Mucosa of stomach (tissue), 1 donor: Measurements from ENCODE around the gene ZFPM1.
"Not testable (repeated sequence)": the region's sequence is repeated elsewhere in the genome, so short reads cannot be mapped to it uniquely, and the experiment has no call there.

Experiments used
- H3K27me3 ChIP-seq: one replicate; pipeline ENCODE4 v1.7.0; 2013; ENCODE audit warnings: mild to moderate bottlenecking, low read length; ENCODE audit not compliant: control insufficient read depth, insufficient read depth
- H3K36me3 ChIP-seq: one replicate; pipeline ENCODE4 v1.7.0; 2013; ENCODE audit warnings: low read length; ENCODE audit not compliant: control insufficient read depth, insufficient read depth
- H3K4me1 ChIP-seq: one replicate; pipeline ENCODE4 v1.7.0; 2013; ENCODE audit warnings: mild to moderate bottlenecking, low read length; ENCODE audit not compliant: control insufficient read depth, insufficient read depth
- H3K4me3 ChIP-seq: one replicate; pipeline ENCODE4 v1.7.0; 2013; ENCODE audit warnings: low read length
- H3K9ac ChIP-seq: one replicate; pipeline ENCODE4 v1.7.0; 2013; ENCODE audit warnings: mild to moderate bottlenecking, low read length, moderate library complexity
- H3K9me3 ChIP-seq: one replicate; pipeline ENCODE4 v1.7.0; 2013; ENCODE audit warnings: mild to moderate bottlenecking, low read length, moderate library complexity; ENCODE audit not compliant: control insufficient read depth
- donor health status: Pancreatic carcinoma.

The ZFPM1 gene

GRCh38 chr16:88514526-88515232 lies 61.6 kb downstream of the ZFPM1 start:
- H3K4me1 ChIP-seq, result peaks cover 63% of the 10 kb centered on the region
- no peaks in the 10 kb centered on the region for H3K27me3 ChIP-seq

GRCh38 chr16:88515371-88515770 lies 62.3 kb downstream of the ZFPM1 start:
- peaks cover 15% of the 10 kb centered on the region for H3K36me3 ChIP-seq
- H3K4me3 ChIP-seq, result no peak overlapping the region
- no peaks in the 10 kb centered on the region for H3K9me3 ChIP-seq
- H3K9ac ChIP-seq, result no peak overlapping the region
- H3K27me3 ChIP-seq, result no peaks in the 10 kb centered on the region
- peaks cover 56% of the 10 kb centered on the region for H3K4me1 ChIP-seq

More at GRCh38 chr16:88514526-88515232, 61.6 kb downstream of the ZFPM1 start:
- Histone ChIP-seq H3K9me3 (no peaks in the 10 kb centered on the region), H3K9ac (no peak overlapping the region), H3K4me3 (no peak overlapping the region), H3K36me3 (peaks cover 15% of the 10 kb centered on the region)

GRCh38 chr16:88515925-88516594 lies 63.0 kb downstream of the ZFPM1 start:
- Histone ChIP-seq H3K4me1 (peaks cover 49% of the 10 kb centered on the region), H3K4me3 (no peak overlapping the region), H3K9me3 (no peaks in the 10 kb centered on the region), H3K36me3 (peaks cover 15% of the 10 kb centered on the region), H3K27me3 (no peaks in the 10 kb centered on the region), H3K9ac (no peak overlapping the region)

- peaks cover 45% of the 10 kb centered on the region for H3K4me1 ChIP-seq
- H3K27me3 ChIP-seq, result no peaks in the 10 kb centered on the region
- H3K9ac ChIP-seq, result no peak overlapping the region
- H3K9me3 ChIP-seq, result no peaks in the 10 kb centered on the region
- no peak overlapping the region for H3K4me3 ChIP-seq
- H3K36me3 ChIP-seq, result peaks cover 15% of the 10 kb centered on the region
Measured at GRCh38 chr16:88516601-88517061, 63.6 kb downstream of the ZFPM1 start.

GRCh38 chr16:88517208-88517774 lies 64.2 kb downstream of the ZFPM1 start:
- not testable (repeated sequence) for H3K4me3 ChIP-seq, H3K27me3 ChIP-seq, H3K9ac ChIP-seq, H3K9me3 ChIP-seq
- peaks cover 15% of the 10 kb centered on the region for H3K36me3 ChIP-seq
- H3K4me1 ChIP-seq, result peaks cover 45% of the 10 kb centered on the region

GRCh38 chr16:88518411-88519111 lies 65.5 kb downstream of the ZFPM1 start:
- H3K9me3 ChIP-seq, H3K9ac ChIP-seq, H3K27me3 ChIP-seq, H3K4me3 ChIP-seq: not testable (repeated sequence)
- peaks cover 15% of the 10 kb centered on the region for H3K36me3 ChIP-seq
- H3K4me1 ChIP-seq, result peaks cover 45% of the 10 kb centered on the region

- Histone ChIP-seq H3K36me3 (peaks cover 15% of the 10 kb centered on the region), H3K27me3 (no peaks in the 10 kb centered on the region), H3K4me3 (no peak overlapping the region), H3K9me3 (no peaks in the 10 kb centered on the region), H3K4me1 (peaks cover 46% of the 10 kb centered on the region), H3K9ac (no peak overlapping the region)
Measured at GRCh38 chr16:88519240-88519639, 66.2 kb downstream of the ZFPM1 start.

GRCh38 chr16:88519938-88520653 lies 67.0 kb downstream of the ZFPM1 start:
- Histone ChIP-seq H3K9me3 (no peaks in the 10 kb centered on the region), H3K9ac (no peak overlapping the region), H3K27me3 (no peaks in the 10 kb centered on the region), H3K36me3 (peaks cover 9% of the 10 kb centered on the region), H3K4me1 (peaks cover 50% of the 10 kb centered on the region), H3K4me3 (no peak overlapping the region)

- H3K36me3 ChIP-seq, result no peaks in the 10 kb centered on the region
- no peaks in the 10 kb centered on the region for H3K9me3 ChIP-seq
- no peak overlapping the region for H3K4me3 ChIP-seq
- H3K9ac ChIP-seq, result no peak overlapping the region
- H3K4me1 ChIP-seq, result peaks cover 52% of the 10 kb centered on the region
- no peaks in the 10 kb centered on the region for H3K27me3 ChIP-seq
Measured at GRCh38 chr16:88521674-88522073, 68.6 kb downstream of the ZFPM1 start.

GRCh38 chr16:88522276-88522949 lies 69.3 kb downstream of the ZFPM1 start:
- H3K4me3 ChIP-seq, result no peak overlapping the region
- H3K27me3 ChIP-seq, result no peaks in the 10 kb centered on the region
- H3K36me3 ChIP-seq, result no peaks in the 10 kb centered on the region
- H3K9ac ChIP-seq, result no peak overlapping the region
- no peaks in the 10 kb centered on the region for H3K9me3 ChIP-seq
- H3K4me1 ChIP-seq, result peaks cover 59% of the 10 kb centered on the region
